Calu3 (cell line): ENCODE results near the gene PHYHD1. TPM values are rescaled to one million over a fixed set of nuclear protein-coding genes. Genes with fewer than 3 reads are reported as not detected.

ENCODE experiments used
- BruUV-seq: library from RNA; stranded (reverse); fragments of 400-500 nt; replicated peaks from 2 replicates; lab custom pipeline; 2021; lab: Mats Ljungman, UMichigan
- CTCF ChIA-PET: fragments of 300-600 bp; sonication (Branson Sonifier 250); formaldehyde crosslinking; loops from one replicate; lab custom pipeline; 2022; ENCODE audit warnings: antibody characterized with exemption; lab: Charles Lee
- DNase-seq: peaks from one replicate; pipeline ENCODE4 v3.0.0; 2022
- H3K27ac Mint-ChIP-seq: one replicate; pipeline ENCODE4 v1.8.0; 2022; ENCODE audit warnings: mixed read lengths; ENCODE audit not compliant: unreplicated experiment
- H3K27me3 Mint-ChIP-seq: one replicate; pipeline ENCODE4 v1.8.0; 2022; ENCODE audit warnings: mixed read lengths; ENCODE audit not compliant: unreplicated experiment
- H3K36me3 Mint-ChIP-seq: one replicate; pipeline ENCODE4 v1.8.0; 2022; ENCODE audit warnings: mild to moderate bottlenecking, moderate library complexity, mixed read lengths; ENCODE audit not compliant: insufficient read depth, unreplicated experiment
- H3K4me1 Mint-ChIP-seq: one replicate; pipeline ENCODE4 v1.8.0; 2022; ENCODE audit warnings: mild to moderate bottlenecking, low read depth, mixed read lengths; ENCODE audit not compliant: unreplicated experiment
- H3K4me3 Mint-ChIP-seq: one replicate; pipeline ENCODE4 v1.8.0; 2022; ENCODE audit warnings: mild to moderate bottlenecking, low read depth, moderate library complexity, mixed read lengths; ENCODE audit not compliant: unreplicated experiment
- H3K9me3 Mint-ChIP-seq: one replicate; pipeline ENCODE4 v1.8.0; 2022; ENCODE audit warnings: low read depth, mixed read lengths; ENCODE audit not compliant: unreplicated experiment
- intact Hi-C: fragments of 100-400 bp; cut with micrococcal nuclease; formaldehyde crosslinking; loops from one replicate; pipeline ENCODE4 v1.10.0; 2022; ENCODE audit not compliant: unreplicated experiment
- total RNA-seq: library from RNA; stranded (reverse); gene quantifications from 2 replicates; pipeline ENCODE4 v1.2.3, GENCODE V29; 2022
- TF ChIP-seq, protein P1 (sequence below): fragments of 200-600 bp; IDR thresholded peaks from one replicate; pipeline ENCODE4 v1.8.0; 2022; ENCODE audit warnings: antibody characterized with exemption; ENCODE audit not compliant: unreplicated experiment

The PHYHD1 gene
- total RNA-seq, 1 experiment from 2014 or later = not detected

- CTCF ChIA-PET = no interaction called here
- intact Hi-C loops = no loop called here
- TF ChIP-seq, protein P1, sequence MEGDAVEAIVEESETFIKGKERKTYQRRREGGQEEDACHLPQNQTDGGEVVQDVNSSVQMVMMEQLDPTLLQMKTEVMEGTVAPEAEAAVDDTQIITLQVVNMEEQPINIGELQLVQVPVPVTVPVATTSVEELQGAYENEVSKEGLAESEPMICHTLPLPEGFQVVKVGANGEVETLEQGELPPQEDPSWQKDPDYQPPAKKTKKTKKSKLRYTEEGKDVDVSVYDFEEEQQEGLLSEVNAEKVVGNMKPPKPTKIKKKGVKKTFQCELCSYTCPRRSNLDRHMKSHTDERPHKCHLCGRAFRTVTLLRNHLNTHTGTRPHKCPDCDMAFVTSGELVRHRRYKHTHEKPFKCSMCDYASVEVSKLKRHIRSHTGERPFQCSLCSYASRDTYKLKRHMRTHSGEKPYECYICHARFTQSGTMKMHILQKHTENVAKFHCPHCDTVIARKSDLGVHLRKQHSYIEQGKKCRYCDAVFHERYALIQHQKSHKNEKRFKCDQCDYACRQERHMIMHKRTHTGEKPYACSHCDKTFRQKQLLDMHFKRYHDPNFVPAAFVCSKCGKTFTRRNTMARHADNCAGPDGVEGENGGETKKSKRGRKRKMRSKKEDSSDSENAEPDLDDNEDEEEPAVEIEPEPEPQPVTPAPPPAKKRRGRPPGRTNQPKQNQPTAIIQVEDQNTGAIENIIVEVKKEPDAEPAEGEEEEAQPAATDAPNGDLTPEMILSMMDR = no peak
- Mint-ChIP-seq H3K4me3 (no peak overlapping the region), H3K27ac (no peak overlapping the region), H3K36me3 (peaks cover 10% of the 10 kb centered on the region), H3K9me3 (no peaks in the 10 kb centered on the region), H3K4me1 (no peaks in the 10 kb centered on the region), H3K27me3 (no peaks in the 10 kb centered on the region)
- no peak for DNase-seq
- no TSS peak for BruUV-seq
Measured at GRCh38 chr9:128936171-128936865, 15.5 kb downstream of the PHYHD1 start.

DNA sequence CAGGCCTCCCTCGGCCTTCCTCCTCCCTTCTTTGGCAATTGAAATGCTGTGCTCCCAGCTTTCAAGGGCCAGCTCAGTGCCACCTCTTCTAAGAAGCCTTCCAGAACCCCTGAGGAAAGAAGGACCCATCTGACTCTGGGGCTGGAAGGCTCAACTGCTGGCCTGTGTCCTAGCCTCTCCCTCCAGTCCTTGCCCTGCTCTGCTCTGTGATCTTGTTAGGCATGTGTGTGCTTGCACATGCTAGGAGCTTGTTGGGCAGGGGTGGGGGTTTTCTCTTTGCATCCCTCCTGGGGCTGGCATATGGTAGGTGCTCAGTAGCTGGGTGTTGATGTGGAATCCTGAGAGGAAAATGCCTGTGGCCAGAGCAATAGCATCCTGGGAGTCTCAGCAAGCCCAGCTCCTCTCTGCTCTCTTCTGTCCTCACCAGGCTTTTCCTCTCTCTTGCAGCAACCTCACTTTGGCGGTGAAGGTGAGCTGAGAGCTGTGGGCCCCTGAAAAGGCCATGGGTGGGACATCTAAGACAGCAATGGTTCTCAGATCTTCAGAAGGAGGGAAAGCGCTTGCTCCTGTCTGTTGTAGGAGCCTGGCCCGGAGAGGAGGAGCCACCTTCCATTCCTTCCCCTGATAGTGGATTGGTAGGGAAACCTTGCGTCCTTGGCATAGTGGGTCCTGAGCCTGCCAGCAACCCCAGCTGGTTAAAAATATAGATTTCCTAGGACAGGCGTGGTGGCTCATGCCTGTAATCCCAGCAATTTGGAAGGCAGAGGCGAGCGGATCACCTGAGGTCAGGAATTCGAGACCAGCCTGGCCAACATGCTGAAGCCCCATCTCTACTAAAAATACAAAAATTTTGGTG lies 16.8 kb downstream of the PHYHD1 start:
- Mint-ChIP-seq H3K27me3 (no peaks in the 10 kb centered on the region), H3K4me1 (no peaks in the 10 kb centered on the region), H3K4me3 (no peak overlapping the region), H3K9me3 (no peaks in the 10 kb centered on the region), H3K36me3 (peaks cover 10% of the 10 kb centered on the region), H3K27ac (no peak overlapping the region)
- BruUV-seq = no TSS peak
- CTCF ChIA-PET = no interaction called here
- intact Hi-C loops = no loop called here
- no peak for DNase-seq
- TF ChIP-seq, protein P1 = no peak

DNA sequence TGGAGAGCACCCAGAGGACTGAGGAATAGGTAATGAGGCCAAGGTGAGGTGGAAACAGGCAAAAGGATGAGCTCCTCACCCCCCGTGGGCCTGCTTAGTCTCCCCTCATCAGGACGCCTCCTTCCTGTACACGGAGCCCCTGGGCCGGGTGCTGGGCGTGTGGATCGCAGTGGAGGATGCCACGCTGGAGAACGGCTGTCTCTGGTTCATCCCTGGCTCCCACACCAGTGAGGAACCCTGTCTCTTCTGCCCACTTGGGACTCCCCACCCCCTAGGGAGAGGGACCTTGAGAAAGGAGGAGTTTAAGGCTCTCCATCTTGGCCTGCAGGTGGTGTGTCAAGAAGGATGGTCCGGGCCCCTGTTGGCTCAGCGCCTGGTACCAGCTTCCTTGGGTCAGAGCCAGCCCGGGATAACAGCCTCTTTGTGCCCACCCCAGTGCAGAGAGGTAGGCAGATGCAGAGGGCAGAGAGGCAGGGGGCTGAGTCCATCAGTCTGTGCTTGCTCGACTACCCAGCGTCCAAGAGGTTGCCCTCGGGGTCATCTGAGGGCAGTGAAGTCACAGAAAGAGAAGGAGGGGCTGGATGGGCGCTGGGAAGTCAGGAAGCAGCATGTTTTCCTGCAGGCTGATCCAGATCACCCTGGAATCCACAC lies 19.6 kb downstream of the PHYHD1 start:
- TF ChIP-seq, protein P1 = no peak
- no peak for DNase-seq
- Mint-ChIP-seq H3K4me1 (no peaks in the 10 kb centered on the region), H3K4me3 (no peak overlapping the region), H3K27me3 (no peaks in the 10 kb centered on the region), H3K9me3 (no peaks in the 10 kb centered on the region), H3K36me3 (peaks cover 6% of the 10 kb centered on the region), H3K27ac (no peak overlapping the region)
- intact Hi-C loops = no loop called here
- CTCF ChIA-PET = no interaction called here
- BruUV-seq = no TSS peak

DNA sequence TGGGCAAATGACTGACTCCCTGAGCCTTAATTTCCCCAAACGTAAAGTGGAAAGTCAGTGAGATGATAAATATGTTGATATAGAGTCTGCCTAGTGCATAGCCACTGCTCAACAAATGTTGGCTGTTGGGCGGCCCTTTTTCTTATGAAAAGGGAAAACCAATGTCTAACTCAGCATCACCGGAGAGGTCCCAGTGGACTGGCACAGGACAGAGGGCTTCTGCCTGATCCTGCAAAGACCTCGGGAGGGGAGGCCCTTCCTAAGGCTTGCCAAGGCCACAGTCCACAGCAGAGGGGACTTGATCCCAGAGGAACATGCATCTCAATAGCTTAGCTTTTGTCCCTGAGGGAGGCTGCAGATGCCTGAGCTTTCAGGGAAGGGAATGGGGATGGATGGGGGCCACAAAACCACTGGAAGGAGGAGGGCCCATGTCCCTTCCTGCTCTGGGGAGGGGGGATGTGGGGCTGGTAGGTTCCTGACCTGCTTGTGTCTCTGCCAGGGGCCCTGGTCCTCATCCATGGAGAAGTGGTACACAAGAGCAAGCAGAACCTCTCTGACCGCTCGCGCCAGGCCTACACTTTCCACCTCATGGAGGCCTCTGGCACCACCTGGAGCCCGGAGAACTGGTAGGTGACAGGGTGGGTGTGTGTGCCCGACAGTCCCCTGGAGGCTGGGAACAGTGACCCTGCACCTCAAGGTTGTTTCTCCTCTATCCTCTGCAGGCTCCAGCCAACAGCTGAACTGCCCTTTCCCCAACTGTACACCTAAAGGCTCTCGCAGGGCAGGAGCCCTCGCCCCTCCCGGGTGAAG lies 20.4 kb downstream of the PHYHD1 start:
- no peaks in the 10 kb centered on the region for H3K27me3 Mint-ChIP-seq
- intact Hi-C loops = no loop called here
- no TSS peak for BruUV-seq
- H3K4me1 Mint-ChIP-seq = peaks cover 7% of the 10 kb centered on the region
- DNase-seq = no peak
- H3K27ac Mint-ChIP-seq = no peak overlapping the region
- CTCF ChIA-PET = no interaction called here
- no peak overlapping the region for H3K4me3 Mint-ChIP-seq
- H3K9me3 Mint-ChIP-seq = no peaks in the 10 kb centered on the region
- H3K36me3 Mint-ChIP-seq = peaks cover 13% of the 10 kb centered on the region
- TF ChIP-seq, protein P1 = no peak
